Muscle layer of duodenum (tissue), 2 donors: ENCODE data around the gene CDH20.

ENCODE experiments used
- H3K27ac ChIP-seq: one replicate; pipeline ENCODE4 v1.7.0; 2013; ENCODE audit warnings: mild to moderate bottlenecking, low read length
- H3K27me3 ChIP-seq: one replicate; pipeline ENCODE4 v1.7.0; 2013; ENCODE audit warnings: low read depth, mild to moderate bottlenecking, control low read depth, low read length
- H3K36me3 ChIP-seq, 2 donors: one replicate each; pipeline ENCODE4 v1.7.0; 2013; ENCODE audit warnings: low read length in 2 of 2, control low read depth in 1 of 2, mild to moderate bottlenecking in 1 of 2; ENCODE audit not compliant: insufficient read depth in 2 of 2, control insufficient read depth in 1 of 2
- H3K4me1 ChIP-seq, 2 donors: one replicate each; pipeline ENCODE4 v1.7.0; 2013; ENCODE audit warnings: low read length in 2 of 2, mild to moderate bottlenecking in 2 of 2, control low read depth in 1 of 2, moderate library complexity in 1 of 2; ENCODE audit not compliant: insufficient read depth in 2 of 2, control insufficient read depth in 1 of 2
- H3K4me3 ChIP-seq, 2 donors: one replicate each; pipeline ENCODE4 v1.7.0; 2013; ENCODE audit warnings: low read length in 2 of 2, low read depth in 1 of 2, mild to moderate bottlenecking in 1 of 2
- H3K9me3 ChIP-seq, 2 donors: one replicate each; pipeline ENCODE4 v1.7.0; 2013; ENCODE audit warnings: low read length in 2 of 2, control low read depth in 1 of 2, mild to moderate bottlenecking in 1 of 2; ENCODE audit not compliant: control insufficient read depth in 1 of 2
- donor health status: healthy.

Gene CDH20

DNA sequence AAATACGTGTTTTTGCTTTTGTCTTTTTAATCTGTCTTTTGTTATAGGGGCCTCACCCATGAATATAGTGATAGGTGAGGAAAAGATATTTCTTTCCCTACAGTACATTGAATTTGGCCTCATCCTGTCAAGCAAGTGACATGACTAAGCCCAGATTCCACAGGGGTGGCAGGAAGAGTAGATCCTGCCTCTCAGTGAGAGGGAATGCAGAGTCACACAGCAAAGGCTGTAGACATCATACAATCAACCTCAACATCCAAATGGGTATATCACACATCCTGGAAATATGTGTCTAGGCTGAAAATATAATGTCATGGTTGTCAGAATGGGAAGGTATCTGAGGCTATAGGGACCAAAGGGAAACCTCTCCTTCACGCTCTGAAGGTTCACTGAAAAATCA is 269.6 kb downstream of the CDH20 start:
- Histone ChIP-seq H3K4me3 (no peak overlapping the region), H3K4me1 (peaks cover 0 to 4% of the 10 kb centered on the region in 2 donors), H3K36me3 (no peaks in the 10 kb centered on the region), H3K27me3 (no peaks in the 10 kb centered on the region), H3K9me3 (no peaks in the 10 kb centered on the region), H3K27ac (no peak overlapping the region)
